ENCODE data around the gene NFE2L1. TPM values are rescaled to one million over a fixed set of nuclear protein-coding genes. Genes with fewer than 3 reads are reported as not detected.
"Not testable (repeated sequence)": the region's sequence is repeated elsewhere in the genome, so short reads cannot be mapped to it uniquely, and the experiment has no call there.

NFE2L1 gene
- total and polyA plus RNA-seq, 9 of the 15 experiments (the other 6 are each of a cell fraction or from before 2014, with no cell fraction given): 2.0 to 68.6 (median 39.7) TPM

GRCh38 chr17:48073566-48074094, 25.5 kb downstream of the NFE2L1 start:
- H3K79me2 ChIP-seq (ENCODE audit: control insufficient read depth, insufficient read depth, low read length); H3K9me3 ChIP-seq (replicated peaks; ENCODE audit: control insufficient read depth, insufficient read depth, low read depth, low read length); in situ Hi-C loops (cut with MboI); H3K9ac ChIP-seq (ENCODE audit: insufficient read depth in 1 of 2, low read depth in 2 of 2, low read length in 2 of 2); H3K9me1 ChIP-seq (ENCODE audit: control insufficient read depth, insufficient read depth, low read length); H4K20me1 ChIP-seq (replicated peaks; ENCODE audit: control insufficient read depth, insufficient read depth, low read length); BruUV-seq (replicated peaks); H3K4me3 ChIP-seq; H3K4me1 ChIP-seq (replicated peaks in 1 of 2; ENCODE audit: control insufficient read depth in 2 of 2, insufficient read depth in 2 of 2, low read length in 2 of 2); DNase-seq (ENCODE audit: extremely low read depth in 1 of 4, low spot score in 3 of 4); H3K4me2 ChIP-seq (ENCODE audit: insufficient read depth, low read length); H2AFZ ChIP-seq (ENCODE audit: low read depth, low read length); ATAC-seq; FAIRE-seq; H3K27me3 ChIP-seq (ENCODE audit: control insufficient read depth in 2 of 2, insufficient read depth in 2 of 2, low read length in 2 of 2); H3K27ac ChIP-seq (ENCODE audit: extremely low read depth, low read depth, low read length): not testable (repeated sequence)
- intact Hi-C loops (cut with micrococcal nuclease): loop anchor here (1.0 kb wide), 1 partner anchor 47 kb away; no protein-coding TSS in a partner anchor
- 85% methylated on average over 3 of the region's 5 CpGs for WGBS (ENCODE audit: insufficient coverage, low coverage, missing lambda C conversion rate)
- CTCF ChIA-PET (ENCODE audit: low intra/inter-chr PET ratio): interaction anchor here (0.5 to 3.4 kb wide), 4 partner anchors 48 to 228 kb away, joined by 3 to 54 read pairs (median 5); no protein-coding TSS in a partner anchor
- H3K36me3 ChIP-seq (ENCODE audit: control insufficient read depth, insufficient read depth, low read length): peaks cover 67% of the 10 kb centered on the region
- POLR2A ChIA-PET: interaction anchor here (0.8 to 1.6 kb wide), 2 partner anchors 15 to 34 kb away, joined by 3 to 7 read pairs; partner anchors contain the start of gene SNX11

- Histone ChIP-seq H3K27me3 (ENCODE audit: control insufficient read depth in 2 of 2, insufficient read depth in 2 of 2, low read length in 2 of 2) (no peaks in the 10 kb centered on the region), H3K9me1 (ENCODE audit: control insufficient read depth, insufficient read depth, low read length) (no peaks in the 10 kb centered on the region), H3K9ac (ENCODE audit: insufficient read depth in 1 of 2, low read depth in 2 of 2, low read length in 2 of 2) (no peak overlapping the region), H3K4me3 (no peak overlapping the region), H3K4me2 (ENCODE audit: insufficient read depth, low read length) (no peak overlapping the region), H3K9me3 (replicated peaks; ENCODE audit: control insufficient read depth, insufficient read depth, low read depth, low read length) (no peaks in the 10 kb centered on the region), H4K20me1 (replicated peaks; ENCODE audit: control insufficient read depth, insufficient read depth, low read length) (no peaks in the 10 kb centered on the region), H3K36me3 (ENCODE audit: control insufficient read depth, insufficient read depth, low read length) (peaks cover 63% of the 10 kb centered on the region; the same call in 2 of the 3 replicates), H2AFZ (ENCODE audit: low read depth, low read length) (no peak overlapping the region), H3K27ac (ENCODE audit: extremely low read depth, low read depth, low read length) (no peak overlapping the region), H3K4me1 (replicated peaks in 1 of 2; ENCODE audit: control insufficient read depth in 2 of 2, insufficient read depth in 2 of 2, low read length in 2 of 2) (no peaks in the 10 kb centered on the region), H3K79me2 (ENCODE audit: control insufficient read depth, insufficient read depth, low read length) (no peaks in the 10 kb centered on the region)
- ChIA-PET CTCF (ENCODE audit: low intra/inter-chr PET ratio) (interaction anchor here (0.7 to 3.4 kb wide), 6 partner anchors 40 to 178 kb away, joined by 3 to 54 read pairs (median 3); no protein-coding TSS in a partner anchor), POLR2A (interaction anchor here (0.7 to 0.8 kb wide), 2 partner anchors 22 to 33 kb away, joined by 3 read pairs; partner anchors contain the start of gene SNX11)
- no TSS peak for BruUV-seq (replicated peaks)
- FAIRE-seq (peak; percentile 71), DNase-seq (ENCODE audit: extremely low read depth in 1 of 4, low spot score in 3 of 4) (peak; percentile 53 to 79 (median 61)), ATAC-seq (peak; percentile 92)
- 60% methylated on average over 7 of the region's 7 CpGs for WGBS (ENCODE audit: insufficient coverage, low coverage, missing lambda C conversion rate)
- in situ Hi-C loops (cut with MboI) (loop anchor here (5.0 kb wide), 1 partner anchor 58 kb away; no protein-coding TSS in a partner anchor), intact Hi-C loops (cut with micrococcal nuclease) (loop anchor here (1.0 kb wide), 1 partner anchor 48 kb away; no protein-coding TSS in a partner anchor)
- TF ChIP-seq REST (IDR thresholded peaks at IDR 0.05; ENCODE audit: borderline replicate concordance): peak; percentile 91
- no peak for TF ChIP-seq REST (CRISPR knock-in tag; IDR thresholded peaks at IDR 0.05; ENCODE audit: low read depth)
- peak; percentile 87 for TF ChIP-seq SMC3 (conservative IDR thresholded peaks at IDR 0.05; ENCODE audit: insufficient read depth, low read depth, low read length)
These were observed 26.3 kb downstream of the NFE2L1 start for GRCh38 chr17:48074322-48075081.
